Measurements from ENCODE around the gene PRR14.
"Not testable (repeated sequence)": the region's sequence is repeated elsewhere in the genome, so short reads cannot be mapped to it uniquely, and the experiment has no call there.

DNA sequence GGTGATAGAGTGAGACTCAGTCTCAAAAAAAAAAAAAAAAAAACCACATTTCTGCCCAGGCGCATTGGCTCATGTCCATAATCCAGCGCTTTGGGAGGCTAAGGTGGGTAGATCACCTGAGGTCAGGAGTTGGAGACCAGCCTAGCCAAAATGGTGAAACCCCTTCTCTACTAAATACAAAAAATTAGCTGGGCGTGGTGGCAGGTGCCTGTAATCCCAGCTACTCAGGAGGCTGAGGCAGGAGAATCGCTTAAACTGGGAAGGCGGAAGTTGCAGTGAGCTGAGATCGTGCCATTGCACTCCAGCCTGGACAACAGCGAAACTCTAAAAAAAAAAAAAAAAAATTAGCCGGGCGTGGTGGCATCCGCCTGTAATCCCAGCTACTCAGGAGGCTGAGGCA, 13.6 kb upstream of the PRR14 start:
- TF ChIP-seq CTCF, POLR2A, POLR2AphosphoS5 (IDR thresholded peaks at IDR 0.05): not testable (repeated sequence)

Measured in prostate gland (tissue), 2 donors.